HG03175 (cell line): Measurements from ENCODE around the gene RPN2.

Experiments
- ATAC-seq: cut with Tn5 transposase; IDR thresholded peaks from one replicate; pipeline ENCODE4 v1.9.1; 2021; ENCODE audit warnings: mild to moderate bottlenecking, moderate library complexity; ENCODE audit not compliant: unreplicated experiment

The RPN2 gene

DNA sequence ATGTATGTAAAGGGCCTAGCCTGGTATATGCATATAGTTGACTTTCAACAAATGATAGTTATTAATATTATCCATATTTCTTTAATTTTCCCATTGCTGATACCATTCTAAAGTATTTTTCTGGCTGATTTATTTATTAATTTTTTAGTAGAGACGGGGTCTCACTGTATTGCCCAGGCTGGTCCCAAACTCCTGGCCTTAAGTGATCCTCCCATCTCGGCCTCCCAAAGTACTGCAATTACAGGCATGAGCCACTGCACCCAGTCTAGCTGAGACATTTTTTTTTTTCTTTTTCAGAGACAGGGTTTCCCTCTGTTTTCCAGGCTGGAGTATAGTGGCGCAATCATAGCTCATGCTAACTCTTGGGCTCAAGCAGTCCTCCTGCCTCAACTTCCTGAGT lies 30.1 kb downstream of the RPN2 start:
- no peak for ATAC-seq

DNA sequence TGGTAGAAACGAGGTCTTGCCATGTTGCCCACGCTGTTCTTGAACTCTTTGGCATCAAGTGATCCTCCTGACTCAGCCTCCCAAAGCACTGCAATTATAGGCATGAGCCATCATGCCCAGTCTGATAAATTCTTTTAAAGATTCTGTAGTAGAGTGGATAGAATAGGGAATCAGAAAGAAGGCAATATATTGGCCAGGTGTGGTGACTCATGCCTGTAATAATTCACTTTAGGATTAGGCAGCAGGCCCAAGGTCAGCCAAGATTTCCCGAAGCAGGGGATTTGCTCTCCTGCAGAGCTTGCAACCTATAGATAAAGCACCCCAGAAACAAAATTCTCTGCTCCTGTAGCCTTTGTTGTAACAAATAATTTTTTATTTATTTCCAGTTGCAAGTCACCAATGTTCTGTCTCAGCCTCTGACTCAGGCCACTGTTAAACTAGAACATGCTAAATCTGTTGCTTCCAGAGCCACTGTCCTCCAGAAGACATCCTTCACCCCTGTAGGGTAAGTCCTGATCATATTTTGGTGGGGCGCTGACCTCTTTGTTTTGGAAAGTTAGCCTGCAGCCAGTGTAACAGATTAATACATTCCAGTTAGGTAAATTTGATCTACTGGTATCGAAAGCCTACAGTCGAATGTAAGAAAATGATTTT lies 30.7 kb downstream of the RPN2 start:
- no peak for ATAC-seq

DNA sequence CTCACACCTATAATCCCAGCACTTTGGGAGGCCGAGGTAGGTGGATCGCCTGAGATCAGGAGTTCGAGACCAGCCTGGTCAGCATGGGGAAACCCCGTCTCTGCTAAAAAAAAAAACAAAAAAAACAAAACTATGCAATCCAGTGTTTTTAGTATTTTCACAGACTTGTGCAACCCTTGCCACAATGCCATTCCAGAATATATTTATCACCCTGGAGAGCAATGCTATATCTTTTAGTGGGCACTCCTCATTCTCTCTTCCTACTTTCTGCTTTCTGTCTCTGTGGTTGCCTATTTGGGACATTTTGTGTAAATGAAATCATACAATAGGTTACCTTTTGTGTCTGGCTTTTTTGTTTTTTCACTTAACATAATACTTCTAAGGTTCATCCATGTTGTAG lies 39.3 kb downstream of the RPN2 start:
- ATAC-seq, result no peak

DNA sequence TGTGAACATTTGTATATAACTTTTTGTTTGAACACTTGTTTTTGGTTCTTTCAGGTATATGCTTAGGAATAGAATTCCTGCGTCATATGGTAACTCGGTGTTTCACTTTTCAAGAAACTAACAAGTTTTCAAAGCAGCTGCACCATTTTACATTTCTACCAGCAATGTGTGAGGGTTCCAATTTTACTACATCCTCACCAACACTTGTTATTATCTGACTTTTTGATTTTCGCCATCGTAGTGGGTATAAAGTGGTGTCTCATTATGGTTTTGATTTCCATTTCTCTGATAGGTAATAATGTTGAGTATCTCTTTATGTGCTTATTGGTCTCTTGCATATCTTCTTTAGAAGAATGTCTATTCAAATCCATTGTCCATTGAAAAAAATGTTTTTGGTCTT lies 39.8 kb downstream of the RPN2 start:
- no peak for ATAC-seq

DNA sequence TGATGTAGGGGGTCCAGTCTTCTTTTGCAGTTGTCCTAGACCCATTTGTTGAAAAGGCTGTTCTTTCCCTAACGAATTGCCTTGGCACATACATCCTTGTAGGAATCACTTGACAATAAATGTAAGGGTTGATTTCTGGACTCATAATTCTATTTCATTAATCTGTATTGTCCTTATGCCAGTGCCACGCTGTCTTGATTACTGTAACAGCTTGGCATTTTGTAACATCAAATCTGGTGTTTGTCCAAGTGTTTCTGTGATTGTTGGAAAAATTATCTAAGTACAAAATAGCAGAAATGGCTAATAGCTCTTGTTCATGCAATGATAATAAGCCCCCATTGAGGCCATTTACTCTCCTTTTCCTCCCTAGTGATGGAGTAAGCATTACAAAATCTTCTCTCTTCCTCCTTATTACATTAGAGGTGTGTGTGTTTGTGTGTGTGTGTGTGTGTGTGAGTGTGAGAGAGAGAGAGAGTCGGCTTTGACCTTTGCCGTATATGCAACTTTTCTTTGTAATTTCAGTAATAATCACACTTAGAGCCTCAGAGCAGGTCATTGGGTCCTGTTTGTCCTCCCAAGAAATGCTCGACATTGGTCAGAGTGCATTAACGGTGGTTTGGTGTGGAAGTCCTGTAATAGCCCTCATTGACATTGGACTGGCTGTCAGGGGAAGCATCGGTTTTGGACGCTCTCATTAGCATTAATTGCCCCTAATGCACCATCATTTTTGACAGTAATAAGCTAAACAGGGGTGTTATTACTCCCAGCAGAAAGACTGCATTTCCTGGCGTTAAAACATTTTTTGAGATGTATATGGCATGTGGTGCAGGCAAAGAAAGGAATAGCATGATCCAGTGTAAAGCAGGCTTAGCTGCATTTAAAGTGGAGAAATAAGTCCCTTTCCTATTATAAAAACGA lies 40.9 kb downstream of the RPN2 start:
- no peak for ATAC-seq

DNA sequence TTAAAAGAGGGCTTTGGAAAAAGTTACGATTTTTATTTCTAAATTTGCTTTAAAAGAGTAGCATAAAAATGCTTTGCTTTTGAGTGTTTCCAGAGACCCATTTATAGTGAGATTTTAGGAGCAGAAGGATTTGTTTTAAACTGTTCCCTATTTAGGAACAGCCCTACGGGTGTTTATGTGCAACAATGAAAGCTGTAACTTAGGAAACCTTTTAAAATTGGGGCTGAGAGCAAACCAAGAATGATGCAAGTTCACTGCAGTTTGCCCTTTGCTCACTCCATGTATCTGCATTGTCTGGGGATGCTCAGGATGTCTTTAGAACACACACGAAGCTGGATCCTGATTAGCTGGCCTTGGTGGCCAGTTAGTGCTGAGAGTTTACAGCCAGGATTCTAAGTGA lies 41.6 kb downstream of the RPN2 start:
- no peak for ATAC-seq

DNA sequence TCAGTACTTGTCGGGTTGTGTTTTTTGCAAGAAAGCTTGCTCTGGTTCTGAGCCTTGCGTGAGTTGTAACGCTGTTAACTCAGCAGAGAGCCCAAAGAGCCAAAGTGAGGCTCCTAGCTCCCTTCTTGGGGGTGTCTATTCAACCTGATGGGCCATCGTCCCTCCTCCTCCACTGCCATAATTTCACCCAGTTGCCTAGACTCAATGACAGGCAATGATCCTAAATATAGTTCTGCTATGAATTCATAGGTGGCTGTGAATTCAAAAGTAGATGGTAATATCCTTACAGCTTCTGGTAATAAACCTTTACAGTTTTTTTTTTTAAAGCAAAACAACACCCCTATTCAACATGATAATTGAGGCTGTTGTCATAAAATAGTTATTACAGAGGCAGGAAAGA lies 43.0 kb downstream of the RPN2 start:
- ATAC-seq, result no peak

DNA sequence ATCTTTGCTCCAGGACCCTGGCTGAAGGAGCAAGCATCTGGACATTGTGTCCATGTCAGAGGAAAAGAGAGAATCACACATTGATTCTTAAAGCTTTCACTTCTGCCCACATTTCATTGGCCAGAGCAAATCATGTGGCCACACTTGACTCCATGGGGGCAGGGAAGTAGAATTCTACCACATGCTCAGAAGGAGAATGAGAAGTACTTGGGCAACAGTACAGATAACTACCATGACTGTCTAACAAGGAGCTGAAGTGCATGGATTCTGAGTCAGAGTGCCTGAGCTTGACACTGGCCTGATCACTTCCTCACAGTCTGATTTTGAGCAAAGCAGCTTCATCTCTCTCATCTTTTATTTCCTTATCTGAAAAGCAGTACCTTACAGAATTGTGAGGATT lies 43.9 kb downstream of the RPN2 start:
- no peak for ATAC-seq

DNA sequence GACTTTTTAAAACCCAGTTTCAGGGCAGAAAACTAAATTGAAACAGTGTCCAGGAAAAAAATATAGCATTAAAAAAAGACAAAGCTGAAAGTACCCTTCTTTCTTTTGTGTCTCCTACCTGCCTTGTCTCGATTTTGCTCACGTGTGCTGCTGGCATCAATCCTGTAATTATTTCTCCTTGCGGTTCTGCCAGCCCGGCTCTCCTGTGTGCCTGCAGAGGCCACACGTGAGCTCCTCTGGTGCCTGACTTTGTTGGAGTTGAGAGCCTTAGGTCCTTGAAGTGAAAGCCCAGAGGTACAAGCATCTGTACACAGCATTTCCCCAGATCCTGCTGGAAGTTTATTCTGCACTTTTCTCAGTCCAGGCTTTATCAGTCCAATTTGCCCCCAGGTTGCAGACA lies 46.0 kb downstream of the RPN2 start:
- ATAC-seq, result no peak

DNA sequence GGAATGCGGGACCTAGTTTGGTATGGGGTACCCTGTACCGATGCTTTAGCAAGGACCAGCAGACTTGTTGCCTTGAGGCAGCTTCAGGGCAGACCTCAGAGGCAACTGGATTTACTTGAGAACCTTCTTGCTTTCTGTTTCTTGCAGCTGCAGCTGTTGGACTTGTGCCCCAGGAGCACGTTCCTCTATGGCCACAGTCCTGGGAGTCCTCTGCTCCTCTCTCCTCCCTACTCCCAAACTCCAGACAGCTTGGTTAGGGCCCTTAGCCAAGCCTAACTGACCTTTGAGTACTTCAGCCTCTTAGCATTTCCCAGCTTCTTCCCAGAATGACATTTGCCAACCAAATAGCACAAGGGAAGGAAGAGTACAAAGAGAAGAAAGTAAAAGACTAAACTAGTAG lies 47.8 kb downstream of the RPN2 start:
- no peak for ATAC-seq

DNA sequence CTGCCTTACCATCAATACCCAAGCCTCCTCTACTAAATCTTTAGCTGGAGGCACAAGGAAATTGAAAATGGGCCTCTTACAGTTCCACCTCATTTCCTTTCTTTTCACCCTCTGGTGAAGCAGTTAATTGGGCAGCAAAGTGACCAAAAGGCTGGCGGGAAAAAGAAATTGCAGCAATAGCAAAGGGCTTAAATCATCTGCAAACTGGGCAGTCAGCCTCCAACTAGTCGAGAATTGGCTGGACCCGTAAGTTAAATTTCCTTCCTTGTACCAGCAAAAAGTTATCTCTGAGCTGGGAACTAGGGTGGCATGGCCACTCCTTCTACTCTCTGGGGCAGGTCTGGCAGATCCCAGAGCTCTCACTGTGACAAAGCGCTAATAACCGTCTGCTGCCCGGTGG lies 49.0 kb downstream of the RPN2 start:
- no peak for ATAC-seq

DNA sequence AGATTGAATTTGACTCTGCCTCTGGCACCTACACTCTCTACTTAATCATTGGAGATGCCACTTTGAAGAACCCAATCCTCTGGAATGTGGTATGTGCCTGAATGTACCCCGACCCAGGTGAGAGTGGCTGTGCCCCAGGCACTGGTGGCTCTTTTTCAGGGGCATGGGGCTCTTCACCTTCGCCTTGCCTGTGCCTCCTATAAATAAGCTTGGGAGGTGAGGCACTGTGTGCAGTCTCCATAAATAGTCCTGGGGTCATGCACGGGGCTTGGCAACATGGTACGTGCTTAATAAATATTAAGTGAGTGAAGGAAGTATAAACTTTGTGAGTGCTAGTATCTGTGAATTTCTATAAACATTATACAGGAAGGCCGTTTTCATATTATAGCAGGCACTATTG lies 49.5 kb downstream of the RPN2 start:
- ATAC-seq, result no peak

DNA sequence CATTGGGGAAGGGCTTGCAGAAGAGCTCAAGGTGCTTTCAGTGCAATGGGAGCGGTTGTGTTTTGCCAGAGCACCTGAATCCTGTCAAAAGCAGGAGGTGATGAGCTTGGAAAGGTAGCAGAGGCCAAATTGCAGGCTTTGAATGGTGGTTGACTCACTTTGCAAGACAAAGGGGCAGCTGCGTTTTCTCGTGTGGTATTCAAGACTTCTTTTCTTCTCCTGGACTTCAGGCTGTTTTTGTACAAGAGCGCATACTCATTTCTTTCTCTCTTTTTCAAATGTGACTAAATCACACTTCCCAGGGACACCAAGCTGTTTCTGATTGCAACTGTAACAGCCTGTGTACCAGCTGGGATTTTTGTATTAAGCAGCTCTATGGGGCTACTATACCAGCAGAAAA lies 50.2 kb downstream of the RPN2 start:
- no peak for ATAC-seq

DNA sequence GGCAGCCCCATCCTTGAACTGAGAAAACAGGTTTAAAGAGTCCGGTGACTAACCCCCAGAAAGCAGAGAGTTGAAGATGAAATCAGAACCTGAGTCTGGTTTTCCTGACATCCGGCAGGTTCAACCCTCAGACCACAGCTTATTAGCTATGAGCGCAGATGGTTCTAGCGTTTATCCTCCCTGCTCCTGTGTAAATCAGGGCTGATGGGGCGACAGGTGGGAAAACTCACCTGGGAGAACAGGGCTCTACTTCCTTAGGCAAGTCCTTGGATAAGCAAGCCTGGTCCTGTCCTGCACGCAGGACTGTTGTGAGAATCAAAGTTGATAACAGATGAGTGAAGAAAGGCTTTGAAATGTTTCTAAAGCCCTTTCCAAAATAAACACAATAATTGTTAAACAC lies 51.1 kb downstream of the RPN2 start:
- ATAC-seq, result no peak

DNA sequence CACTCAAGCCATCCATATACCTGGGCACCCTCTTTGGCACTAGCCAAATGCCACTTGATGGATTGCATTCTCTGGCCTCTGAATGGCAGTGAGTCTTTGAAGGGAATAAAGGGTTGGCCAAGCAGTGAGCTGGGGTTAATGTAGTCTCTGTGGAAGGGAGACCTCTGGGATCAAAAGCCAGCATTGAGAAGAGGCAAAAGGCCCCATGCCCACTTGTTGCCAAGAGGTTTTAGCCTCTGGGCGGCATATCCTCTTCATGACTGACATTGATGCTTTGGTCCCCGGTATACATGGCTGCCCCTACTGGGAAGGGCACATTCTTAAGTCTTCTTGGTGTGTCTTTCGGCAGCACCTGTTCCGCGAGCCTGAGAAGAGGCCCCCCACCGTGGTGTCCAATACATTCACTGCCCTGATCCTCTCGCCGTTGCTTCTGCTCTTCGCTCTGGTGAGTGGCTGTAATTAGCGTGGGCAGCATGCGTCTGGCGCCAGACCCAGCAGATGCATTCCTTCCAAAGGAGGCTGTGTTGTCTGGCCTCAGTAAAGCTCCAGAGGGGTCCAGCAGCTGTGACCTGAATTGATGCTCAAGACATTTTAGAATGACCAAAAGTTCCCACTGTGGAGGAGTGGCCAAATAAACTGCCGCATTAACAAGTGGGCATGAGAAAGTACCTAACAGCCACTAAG lies 53.0 kb downstream of the RPN2 start:
- no peak for ATAC-seq

DNA sequence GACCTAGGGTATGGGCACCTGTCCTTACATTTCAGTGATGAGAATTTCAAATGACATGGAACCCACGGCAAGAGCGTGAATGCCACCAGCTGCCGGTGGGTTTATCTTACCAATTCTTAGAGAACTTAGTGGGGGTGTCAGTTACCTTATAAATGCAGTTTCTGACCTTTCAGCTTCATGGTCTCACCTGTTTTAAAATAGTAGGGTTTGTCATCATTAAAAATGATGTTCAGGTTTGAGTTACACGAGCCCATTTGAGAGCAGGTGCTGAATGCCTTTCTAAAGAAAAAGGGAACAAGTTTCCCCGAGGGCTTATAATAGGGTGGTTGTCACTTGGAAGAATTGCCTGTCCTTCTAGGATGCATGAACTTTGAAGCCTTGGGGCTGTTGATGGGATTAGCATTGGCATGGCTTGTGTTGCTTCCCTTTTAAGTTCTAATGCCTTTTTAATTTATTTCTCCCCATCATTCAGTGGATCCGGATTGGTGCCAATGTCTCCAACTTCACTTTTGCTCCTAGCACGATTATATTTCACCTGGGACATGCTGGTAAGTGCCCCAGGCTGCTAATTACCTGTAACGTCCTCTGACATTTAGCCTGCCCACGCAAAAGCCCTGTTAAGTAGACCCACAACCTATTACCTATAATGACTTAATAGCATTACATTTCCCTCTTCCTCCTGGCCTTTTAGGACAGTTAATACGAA lies 54.6 kb downstream of the RPN2 start:
- no peak for ATAC-seq

DNA sequence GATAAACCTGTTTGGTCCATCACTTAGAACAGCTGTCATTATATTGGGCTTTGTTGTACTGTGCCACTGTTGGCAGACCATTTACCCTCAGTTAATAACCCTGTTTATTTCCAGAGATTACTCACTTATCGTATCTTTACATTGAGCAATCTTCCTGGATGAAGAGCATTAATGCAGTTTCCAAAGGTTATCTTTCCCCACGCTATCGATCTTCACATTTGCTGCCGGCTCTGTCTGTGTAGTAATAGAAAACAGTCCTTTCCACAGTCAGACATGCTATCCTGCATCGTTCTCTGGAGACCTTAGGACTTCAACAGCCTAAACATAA lies 55.1 kb downstream of the RPN2 start:
- no peak for ATAC-seq

DNA sequence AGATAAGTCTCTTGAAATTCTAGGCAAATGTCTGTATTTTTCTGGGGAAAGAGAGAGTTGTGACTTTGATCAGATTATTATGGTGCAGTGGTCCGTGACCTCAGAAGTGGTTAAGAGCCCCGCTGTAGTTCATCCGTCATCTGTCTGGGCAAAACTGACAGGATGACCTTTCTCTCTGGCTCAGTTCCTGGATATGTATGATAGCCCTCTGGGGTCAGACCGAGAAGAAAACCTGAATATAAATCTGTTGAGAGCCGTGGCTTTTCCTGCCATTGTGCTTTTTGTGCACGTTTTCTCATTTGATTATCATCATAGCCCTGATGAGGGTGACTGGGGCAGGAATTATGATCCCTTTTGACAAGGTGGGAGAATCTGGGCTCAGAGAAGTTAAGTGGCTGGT lies 55.9 kb downstream of the RPN2 start:
- ATAC-seq, result no peak

DNA sequence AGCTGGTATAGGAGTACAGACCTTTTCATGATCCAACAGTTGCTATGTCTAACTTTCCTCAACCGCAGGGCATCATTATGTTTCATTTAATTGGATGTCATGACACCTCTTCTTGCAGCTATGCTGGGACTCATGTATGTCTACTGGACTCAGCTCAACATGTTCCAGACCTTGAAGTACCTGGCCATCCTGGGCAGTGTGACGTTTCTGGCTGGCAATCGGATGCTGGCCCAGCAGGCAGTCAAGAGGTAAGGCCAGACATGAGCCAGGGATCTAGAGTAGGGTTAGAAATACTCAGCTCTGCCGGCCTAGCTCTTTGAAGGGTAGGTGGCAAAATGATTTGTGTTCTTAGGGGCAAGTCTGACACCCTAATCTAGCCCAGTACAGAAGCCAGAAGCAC lies 57.3 kb downstream of the RPN2 start:
- ATAC-seq, result no peak

DNA sequence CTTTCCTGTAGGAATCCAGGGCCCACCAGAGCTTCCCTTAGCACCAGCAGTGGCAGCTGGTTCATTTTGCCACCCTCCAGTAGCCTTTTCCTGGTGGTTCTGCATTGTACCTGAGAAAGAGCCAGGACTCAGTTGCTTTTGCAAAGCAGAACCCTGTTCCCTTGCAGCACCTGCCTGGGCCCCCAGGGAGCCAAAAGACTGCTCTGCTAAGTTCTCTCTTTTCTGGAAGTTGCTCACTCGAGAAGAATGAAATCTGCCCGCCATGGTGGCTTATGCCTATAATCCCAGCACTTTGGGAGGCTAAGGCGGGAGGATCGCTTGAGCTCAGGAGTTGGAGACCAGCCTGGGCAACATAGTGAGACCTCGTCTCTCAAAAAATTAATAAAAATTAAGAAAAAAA lies 58.5 kb downstream of the RPN2 start:
- ATAC-seq, result no peak

DNA sequence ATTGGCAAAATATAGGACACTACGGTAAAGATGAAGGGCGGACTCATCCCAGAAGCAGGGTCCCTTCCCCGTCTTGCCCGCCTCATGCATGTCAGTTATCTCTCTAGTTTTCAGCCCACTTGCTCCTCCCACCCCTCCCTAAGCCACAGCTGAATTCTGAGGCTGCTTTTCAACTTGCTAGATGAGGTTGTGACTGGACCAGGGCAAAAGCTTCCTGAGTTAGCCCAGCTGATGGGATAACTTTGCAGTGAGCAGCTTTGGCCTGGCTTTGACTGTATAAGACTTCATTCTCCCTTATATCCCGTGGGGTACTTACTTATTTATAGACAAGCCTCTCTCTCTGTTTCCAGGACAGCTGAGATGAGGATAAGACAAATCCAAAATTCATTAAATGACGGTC lies 59.3 kb downstream of the RPN2 start:
- no peak for ATAC-seq
